Activated CD8-positive, alpha-beta memory T cell treated with anti-CD3 and anti-CD28 coated beads, Interleukin-2, amount 50 U/mL, for 24 hours (primary cell): ENCODE results near the gene IFIT1B.
"Not testable (repeated sequence)": the region's sequence is repeated elsewhere in the genome, so short reads cannot be mapped to it uniquely, and the experiment has no call there.

Experiments used
- DNase-seq: peaks from one replicate; pipeline ENCODE4 v3.0.0-alpha.2; 2020; ENCODE audit errors: extremely low read depth

The IFIT1B gene, protein sequence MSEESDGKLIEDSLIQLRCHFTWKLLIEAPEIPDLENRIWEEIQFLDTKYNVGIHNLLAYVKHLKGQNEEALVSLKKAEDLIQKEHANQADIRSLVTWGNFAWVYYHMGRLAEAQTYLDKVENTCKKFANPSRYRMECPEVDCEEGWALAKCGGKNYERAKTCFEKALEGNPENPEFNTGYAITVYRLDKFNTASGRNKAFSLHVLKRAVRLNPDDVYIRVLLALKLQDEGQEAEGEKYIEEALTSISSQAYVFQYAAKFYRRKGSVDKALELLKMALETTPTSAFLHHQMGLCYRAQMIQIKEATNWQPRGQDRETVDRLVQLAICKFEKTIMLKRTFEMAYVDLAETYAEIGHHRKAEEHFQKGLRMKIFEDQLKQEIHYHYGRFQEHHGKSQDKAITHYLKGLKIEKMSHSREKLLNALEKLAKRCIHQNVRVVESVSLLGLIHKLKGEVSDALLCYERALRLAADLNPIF

DNA sequence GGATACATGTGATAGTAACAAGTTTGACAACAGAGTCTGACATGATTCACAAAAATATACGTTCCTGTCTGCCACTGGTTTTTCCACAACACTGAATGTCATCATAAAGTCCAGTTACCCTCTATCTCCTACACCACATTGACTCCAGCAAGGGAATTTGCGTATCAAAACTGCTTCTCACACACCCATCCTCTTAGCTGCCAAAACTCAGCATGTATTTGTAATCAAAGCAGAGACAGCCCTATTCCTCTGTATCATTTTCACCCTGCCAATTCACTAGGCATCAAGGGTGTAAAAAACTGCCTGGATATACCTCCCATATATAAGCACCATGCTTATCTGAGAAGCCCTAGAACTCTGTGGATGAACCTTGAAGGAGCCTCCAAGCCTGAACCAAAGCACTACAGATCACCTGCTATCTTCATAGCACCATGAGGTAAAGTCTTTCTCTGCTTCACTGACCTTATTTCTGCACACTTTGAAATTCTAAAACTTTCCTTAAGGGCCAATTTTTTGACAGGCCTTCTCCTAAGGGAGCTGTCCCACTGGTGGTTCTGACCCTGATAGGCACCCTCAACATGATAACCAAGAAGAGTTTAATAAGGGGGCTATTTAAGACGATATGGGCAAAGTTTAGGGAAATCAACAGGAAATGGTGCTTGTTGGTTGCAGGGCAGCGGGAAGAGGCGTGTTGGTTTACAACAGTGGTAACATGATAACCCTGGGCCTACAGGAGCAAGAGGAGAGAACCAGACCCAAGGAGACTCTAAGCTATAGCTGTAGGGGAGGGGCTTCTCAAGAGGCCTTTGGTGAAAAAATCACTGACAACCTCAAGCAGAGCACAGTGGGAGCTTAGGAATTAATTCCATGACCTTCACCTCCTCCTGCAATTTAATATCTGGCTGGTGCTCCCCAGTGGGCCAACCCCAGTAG lies at the start of gene IFIT1B:
Gene IFIT1B (plus strand): TSS at position 352 of the 933 bp plus-strand sequence. CDS start 80 bp downstream, at position 432.
- no peak for DNase-seq

DNA sequence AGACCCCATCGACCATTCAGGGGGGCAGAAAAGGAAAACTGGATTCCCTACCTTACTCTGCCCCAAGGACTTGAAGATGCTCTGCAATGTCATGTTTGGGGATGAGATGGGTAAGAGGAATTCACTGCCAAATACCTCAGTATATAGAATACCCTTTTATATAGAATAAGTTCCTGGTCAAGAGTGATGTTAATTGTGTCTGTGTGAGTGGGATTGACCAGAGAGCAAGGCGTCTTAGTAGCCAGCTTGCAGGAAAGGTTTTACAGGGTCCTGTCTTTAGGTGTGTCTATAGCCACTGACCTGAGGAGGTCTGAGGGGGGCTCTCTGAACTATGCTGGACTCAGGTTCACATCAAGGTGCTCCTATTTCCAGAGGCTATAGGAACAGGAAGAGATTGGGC lies 48.7 kb upstream of the IFIT1B start:
- DNase-seq = no peak

DNA sequence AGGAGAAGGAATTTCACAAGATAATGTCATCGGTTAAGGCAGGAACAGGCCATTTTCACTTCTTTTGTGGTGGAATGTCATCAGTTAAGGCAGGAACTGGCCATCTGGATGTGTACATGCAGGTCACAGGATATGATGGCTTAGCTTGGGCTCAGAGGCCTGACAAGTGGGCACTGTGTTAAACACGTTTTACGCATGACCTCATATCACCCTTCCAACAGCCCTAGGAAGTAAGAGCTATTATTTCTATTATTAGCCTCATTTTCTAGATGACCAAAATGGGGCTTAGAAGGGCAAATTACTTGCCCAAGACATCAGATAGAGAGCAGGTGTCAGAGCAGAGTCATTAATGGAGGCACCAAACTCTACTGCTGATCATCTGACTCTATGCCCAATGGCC lies 47.8 kb upstream of the IFIT1B start:
- not testable (repeated sequence) for DNase-seq

DNA sequence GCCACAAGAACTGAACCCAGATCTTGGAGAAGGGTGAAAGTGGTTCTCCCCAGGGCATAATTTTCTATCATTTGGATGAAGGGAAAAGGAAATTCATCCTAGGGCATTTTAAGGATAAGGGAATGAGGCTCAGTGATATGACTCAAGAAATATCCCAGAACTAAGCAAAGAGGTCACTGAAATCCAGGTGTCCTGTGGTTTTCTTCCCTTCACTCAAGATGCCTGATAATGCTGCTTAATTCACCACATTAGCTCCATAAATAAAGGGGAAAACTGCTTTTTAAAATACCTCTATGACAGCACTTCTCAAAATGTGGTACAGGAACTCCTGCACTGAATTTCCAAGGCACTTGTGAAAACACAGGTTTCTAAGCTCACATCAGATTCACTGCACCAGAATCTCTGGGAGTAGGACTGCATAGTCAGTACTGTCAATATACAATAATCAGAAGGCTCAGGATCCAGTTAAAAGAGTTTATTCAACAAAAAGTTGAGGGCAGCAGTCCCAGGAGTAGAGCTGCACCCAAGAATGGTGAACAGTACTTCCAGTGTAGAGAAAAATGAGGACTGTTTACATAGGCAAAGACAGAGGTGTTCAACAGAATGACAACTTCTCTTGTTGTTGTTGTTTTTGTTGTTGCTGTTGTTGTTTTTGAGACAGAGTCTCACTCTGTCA lies 47.2 kb upstream of the IFIT1B start:
- no peak for DNase-seq

DNA sequence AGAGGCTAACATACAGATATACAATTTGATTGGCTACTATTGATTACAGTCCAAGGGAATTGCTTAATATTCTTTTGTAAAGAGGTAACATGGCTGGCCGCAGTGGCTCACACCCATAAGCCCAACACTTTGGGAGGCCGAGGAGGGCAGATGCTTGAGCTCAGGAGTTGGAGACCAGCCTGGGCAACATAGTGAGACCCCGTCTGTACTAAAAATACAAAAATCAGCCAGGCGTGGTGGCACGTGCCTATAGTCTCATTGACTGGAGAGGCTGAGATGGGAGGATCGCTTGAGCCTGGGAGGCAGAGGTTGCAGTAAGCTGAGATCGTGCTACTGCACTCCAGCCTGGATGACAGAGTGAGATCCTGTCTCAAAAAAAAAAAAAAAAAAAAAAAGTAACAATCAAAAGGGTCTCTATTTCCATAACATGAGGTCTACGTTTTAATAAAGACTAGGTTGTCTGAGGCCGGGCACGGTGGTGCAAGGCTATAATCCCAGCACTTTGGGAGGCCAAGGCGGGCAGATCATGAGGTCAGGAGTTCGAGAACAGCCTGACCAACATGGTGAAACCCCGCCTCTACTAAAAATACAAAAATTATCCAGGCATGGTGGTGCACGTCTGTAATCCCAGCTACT lies 46.3 kb upstream of the IFIT1B start:
- DNase-seq = not testable (repeated sequence)

DNA sequence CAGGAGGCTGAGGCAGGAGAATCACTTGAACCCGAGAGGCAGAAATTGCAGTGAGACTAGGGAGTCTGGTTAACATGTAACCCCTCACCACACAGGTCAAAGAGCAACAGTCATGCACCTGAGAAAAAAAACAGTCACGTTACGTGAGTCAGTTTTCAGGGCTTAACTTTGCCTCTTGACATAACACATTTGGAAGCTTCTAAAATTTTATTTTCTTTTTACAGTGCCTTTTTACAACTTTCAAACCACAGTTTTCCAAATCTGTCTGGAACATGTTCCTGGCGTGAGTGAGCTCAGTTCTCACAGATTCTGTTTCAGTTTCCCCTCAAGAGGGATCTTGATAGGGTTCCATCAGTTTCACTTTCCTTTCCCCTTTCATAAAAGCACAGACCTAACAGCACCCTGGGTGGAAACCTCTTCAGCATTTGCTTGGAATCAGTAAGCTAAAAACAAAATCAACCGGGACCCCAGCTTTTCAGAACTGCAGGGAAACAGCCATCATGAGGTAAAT lies 45.7 kb upstream of the IFIT1B start:
- DNase-seq = no peak

DNA sequence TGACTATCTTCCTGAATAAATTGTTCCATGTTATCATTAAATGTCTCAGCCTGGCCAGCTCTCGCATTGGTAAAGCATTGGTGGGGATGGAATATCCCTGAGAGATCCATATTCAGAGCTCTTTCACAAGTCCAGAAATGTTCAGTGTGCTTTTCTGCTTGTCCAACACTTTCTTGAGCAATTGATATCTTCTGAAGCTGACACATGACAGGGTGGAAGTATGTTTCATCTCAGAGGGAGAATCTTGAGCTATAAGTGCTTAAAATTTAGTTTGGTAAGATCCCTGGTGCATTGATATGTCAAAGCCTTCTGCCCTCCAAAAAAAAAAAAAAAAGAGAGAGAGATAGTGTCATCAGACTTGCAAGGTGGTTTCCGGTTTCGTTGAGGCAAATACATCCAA lies 42.6 kb upstream of the IFIT1B start:
- DNase-seq = no peak

DNA sequence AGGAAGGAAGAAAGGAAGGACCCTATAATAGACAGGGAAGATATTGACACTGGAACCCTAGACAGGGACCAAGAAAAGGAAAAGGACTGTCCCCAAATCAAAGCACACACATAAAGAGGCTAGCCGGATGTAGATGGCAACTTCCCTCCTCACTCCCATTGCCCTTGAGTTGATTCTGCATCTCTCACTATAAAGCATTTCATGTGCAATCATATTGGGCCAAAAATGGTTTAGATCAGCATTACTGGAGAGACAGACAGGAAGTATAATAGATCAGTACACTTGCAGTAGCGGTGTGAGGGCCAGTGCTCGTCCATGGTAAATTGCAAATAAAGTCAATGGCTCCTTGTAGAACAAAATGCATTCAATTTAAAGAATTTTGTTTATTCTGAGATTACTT lies 41.6 kb upstream of the IFIT1B start:
- no peak for DNase-seq

DNA sequence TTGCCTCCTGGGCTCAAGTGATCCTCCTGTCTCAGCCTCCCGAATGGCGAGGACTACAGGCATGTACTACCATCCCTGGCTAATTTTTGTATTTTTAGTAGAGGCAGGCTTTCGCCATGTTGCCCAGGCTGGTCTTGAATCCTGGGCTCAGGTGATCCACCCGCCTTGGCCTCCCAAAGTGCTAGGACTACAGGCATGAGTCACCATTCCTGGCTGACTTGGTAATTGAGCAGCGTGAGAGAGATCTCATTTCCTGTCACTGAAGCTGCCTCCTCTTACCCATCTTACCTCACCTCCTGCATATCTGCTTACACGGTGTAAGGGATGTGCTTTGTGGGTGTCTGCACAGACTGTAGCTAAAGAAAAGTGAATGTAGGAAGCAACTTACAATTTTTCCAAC lies 40.4 kb upstream of the IFIT1B start:
- no peak for DNase-seq

DNA sequence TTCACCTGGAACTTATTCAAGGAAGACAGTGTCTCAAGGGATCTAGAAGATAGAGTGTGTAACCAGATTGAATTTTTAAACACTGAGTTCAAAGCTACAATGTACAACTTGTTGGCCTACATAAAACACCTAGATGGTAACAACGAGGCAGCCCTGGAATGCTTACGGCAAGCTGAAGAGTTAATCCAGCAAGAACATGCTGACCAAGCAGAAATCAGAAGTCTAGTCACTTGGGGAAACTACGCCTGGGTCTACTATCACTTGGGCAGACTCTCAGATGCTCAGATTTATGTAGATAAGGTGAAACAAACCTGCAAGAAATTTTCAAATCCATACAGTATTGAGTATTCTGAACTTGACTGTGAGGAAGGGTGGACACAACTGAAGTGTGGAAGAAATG lies 39.1 kb upstream of the IFIT1B start:
- DNase-seq = no peak

DNA sequence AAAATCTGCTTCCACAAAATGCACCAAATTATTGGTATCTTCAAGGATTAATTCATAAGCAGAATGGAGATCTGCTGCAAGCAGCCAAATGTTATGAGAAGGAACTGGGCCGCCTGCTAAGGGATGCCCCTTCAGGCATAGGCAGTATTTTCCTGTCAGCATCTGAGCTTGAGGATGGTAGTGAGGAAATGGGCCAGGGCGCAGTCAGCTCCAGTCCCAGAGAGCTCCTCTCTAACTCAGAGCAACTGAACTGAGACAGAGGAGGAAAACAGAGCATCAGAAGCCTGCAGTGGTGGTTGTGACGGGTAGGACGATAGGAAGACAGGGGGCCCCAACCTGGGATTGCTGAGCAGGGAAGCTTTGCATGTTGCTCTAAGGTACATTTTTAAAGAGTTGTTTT lies 38.0 kb upstream of the IFIT1B start:
- no peak for DNase-seq

DNA sequence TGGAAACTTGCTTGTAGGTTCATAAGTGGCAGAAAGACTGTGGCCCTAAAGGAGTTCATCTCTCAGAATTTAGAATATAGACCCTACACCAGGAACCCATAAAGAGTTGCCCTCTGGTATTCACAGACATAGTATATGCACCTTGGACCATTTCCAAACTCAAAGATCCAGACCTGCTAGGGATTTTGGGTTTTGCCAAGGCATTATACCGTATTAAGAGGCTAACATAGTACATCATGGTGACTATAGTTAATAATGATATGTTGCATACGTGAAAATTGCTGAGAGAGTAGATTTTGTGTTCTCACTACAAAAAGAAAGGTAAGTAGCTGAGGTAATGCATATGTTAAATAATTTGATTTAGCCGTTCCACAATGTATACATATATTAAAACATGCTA lies 36.2 kb upstream of the IFIT1B start:
- no peak for DNase-seq

DNA sequence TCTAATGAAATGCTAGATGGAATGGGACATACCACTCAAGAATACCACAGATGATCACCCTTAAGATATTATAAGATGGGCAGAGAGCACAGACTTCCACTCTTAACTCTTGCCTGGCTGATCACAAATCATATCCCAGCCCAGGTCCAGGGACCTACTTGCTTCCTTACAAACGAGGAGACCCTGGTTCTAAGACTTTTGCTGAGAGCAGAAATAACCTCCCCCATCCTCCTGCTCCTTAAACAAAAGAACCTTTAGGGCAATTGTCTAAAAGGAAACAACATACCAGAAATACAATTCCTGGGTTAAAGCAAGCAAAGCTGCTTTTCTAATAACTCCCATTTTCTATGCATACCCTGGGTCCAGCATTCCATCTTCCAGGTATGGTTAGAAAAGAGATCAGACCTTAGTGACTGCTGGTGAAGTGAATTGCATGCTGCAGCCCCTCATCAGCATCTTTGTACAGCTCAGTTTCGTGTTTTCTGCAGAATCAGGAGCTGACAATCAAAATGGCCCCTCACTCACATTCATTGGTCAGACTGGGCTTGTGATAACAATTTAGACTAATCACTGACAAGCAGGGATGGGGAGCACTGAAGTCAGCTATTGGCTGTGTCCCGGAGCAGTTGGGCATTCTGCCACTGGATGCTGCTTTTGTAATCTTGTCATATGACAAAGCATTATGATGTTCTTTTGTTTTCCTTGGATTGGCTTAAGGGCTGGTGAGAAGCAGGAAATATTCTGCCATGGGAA lies 35.5 kb upstream of the IFIT1B start:
- no peak for DNase-seq

DNA sequence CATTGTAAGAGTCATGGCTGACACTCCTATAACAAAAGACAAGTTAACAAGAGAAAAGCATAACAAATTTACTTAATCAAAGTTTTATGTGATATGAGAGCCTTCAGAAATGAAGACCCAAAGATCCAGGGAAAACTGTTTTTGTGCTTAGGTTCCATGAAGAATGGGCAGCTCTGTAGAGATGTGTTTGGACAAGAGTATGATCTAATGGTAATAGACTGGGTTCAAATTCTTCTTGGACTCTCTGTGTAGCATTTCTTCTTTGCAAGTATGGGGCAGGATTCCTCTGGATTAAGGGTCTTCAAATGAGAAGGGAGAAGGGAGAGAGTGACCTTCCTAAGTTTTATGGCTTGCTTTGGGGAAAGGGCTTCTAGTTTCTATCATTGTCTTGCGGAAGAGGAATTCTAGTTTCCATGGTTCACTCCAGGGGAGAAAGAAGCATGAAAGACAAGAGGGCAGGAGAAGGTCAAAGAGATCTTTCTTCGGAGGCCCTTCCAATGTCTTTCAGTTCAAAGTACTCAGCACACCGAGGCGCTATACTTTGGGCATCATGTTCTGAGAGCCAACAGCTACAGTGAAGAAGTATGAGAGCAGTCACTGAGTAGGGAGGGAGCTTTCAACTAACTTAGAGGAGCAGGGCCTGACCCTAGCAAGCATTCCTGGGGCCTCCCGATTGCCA lies 34.6 kb upstream of the IFIT1B start:
- no peak for DNase-seq

DNA sequence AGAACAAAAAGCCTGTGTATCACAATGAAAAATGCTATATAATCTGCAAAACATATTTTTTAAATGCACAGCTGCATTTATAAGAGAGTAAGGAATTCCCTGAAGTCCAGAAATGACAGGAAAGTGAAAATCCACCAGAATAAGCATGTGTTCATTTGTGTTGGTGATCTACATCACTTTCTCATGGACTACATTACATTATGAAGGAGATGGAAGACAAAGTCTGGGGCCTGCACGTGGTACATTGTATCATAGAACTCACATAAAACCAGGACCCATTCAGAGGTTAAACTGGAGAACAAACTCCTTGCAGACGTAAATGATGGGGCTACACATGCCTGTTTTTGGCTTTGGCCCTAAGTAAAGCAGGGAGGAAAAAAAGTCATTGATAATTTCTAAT lies 33.7 kb upstream of the IFIT1B start:
- DNase-seq = no peak

DNA sequence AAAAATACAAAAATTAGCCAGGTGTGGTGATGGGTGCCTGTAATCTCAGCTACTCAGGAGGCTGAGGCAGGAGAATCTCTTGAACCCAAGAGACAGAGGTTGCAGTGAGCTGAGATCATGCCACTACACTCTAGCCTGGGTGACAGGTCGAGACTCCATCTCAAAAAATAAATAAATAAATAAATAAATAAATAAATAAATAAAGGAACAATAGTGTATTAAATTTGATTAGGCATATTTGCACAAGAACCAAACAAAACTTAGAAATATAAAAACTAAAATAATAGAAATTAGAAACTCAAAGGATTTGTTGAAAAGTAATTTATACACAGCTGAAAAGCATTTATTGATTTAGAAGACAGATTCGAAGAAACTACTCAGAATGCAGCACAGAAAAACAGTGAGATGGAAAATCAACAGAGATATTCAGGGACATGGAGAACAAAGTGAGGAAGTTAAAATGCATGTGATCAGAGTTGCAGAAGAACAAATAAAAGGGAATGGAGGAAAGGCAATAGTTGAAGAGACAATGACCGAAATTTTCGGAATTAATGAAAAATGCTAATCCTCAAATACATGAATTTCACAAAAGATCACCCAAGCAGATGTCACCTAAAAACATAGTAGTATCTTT lies 32.4 kb upstream of the IFIT1B start:
- DNase-seq = no peak

DNA sequence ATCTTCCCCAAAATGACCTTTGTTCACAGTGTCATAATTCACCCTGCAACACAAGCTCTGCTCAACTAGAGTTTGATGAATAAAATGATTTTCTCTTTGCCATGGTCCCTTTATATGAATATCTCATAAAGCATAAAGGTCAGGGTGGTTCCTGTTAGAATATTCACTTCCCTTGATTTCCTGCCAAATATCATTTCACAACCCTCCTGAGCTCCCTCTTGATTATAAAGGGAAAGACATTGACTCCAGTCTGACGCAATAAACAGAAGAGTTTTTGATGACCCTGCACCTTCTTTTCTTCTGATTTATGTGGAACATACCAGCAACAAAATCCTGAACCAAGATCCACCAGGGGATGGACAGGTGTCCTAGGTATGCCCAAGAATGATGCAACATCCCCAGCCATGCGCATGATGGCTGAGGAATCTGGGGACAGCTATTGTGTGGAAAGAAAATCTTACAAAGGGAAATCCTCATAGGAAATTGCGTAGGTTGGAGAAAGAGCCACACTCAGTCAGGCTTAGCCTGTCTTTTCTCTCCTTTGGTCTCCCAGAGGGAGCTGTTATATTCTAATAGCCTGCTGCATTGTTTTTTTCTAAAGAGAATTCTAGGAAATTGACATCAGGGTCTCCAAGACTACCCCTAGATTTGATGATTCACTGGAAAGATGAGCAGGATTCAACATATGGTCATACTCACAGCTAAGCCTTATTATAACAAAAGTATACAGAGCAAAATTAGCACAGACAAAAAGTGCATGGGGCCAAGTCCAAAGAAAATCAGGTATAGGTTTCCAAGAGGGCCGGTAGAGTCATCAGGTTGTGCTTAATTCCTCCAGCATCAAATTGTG lies 31.2 kb upstream of the IFIT1B start:
- no peak for DNase-seq

DNA sequence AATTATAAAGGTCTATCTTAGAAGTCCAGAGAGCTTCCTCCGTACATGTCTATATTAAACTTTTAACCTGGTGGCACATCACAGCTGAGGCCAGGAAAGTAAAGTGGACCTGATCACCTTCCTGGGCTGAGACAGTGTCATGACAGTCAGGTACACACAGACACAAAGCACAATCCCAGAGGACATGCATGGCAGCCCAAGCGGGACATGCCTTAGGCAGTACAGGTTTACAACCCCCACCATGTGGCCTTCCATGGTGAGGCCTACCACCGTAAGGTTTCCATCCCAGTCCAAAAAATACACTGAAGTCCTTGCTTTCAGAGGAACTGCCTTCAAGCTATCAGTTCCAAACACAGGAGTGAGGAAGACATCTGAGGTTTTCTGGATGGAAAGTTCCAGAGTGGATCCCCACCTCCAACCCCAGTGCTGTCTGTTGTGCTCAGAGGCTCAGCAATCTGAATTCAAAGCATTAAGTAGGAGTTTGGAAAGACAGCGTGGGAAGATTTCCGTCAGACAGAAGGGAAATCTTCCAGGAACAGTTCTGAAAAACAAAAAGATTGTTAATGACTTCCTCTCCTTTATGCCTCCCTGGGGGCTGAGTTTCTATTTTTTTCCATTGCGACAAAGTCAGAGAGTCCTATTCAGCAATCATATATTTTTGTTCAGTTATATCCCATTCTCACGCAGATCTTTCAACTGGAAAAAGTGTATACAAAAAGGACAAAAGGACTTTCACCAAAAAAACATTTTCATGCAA lies 30.0 kb upstream of the IFIT1B start:
- no peak for DNase-seq
